COLO829 (cell line): ENCODE measurements around the gene KRT74.

Experiments
- DNase-seq: peaks from one replicate; pipeline ENCODE4 v3.0.0; 2012; ENCODE audit warnings: low spot score

The KRT74 gene

GRCh38 chr12:52573743-52574142 is at the start of gene KRT74:
KRT74 (minus strand) TSS chr12:52573843; CDS start chr12:52573777, 66 bp downstream.
- DNase-seq, result no peak

- no peak for DNase-seq
These were observed 48.7 kb upstream of the KRT74 start for GRCh38 chr12:52622349-52622748.

- no peak for DNase-seq
These were observed 45.2 kb upstream of the KRT74 start for GRCh38 chr12:52618866-52619265.

- no peak for DNase-seq
These were observed 44.6 kb upstream of the KRT74 start, which contains the start of gene KRT73 for GRCh38 chr12:52618216-52618615. KRT73 (minus strand) TSS chr12:52618559; CDS start chr12:52618524, 35 bp downstream.

GRCh38 chr12:52617403-52617785 is 43.8 kb upstream of the KRT74 start:
- DNase-seq, result no peak

- DNase-seq, result no peak
These were observed 43.2 kb upstream of the KRT74 start for GRCh38 chr12:52616680-52617402.

GRCh38 chr12:52615912-52616311 is 42.3 kb upstream of the KRT74 start:
- DNase-seq, result no peak

GRCh38 chr12:52615208-52615868 is 41.7 kb upstream of the KRT74 start:
- DNase-seq, result no peak

- DNase-seq, result no peak
These were observed 41.0 kb upstream of the KRT74 start for GRCh38 chr12:52614381-52615207.

GRCh38 chr12:52613384-52614030 is 39.9 kb upstream of the KRT74 start:
- no peak for DNase-seq

GRCh38 chr12:52612431-52613383 is 39.1 kb upstream of the KRT74 start:
- DNase-seq, result no peak

GRCh38 chr12:52611080-52611468 is 37.4 kb upstream of the KRT74 start:
- no peak for DNase-seq

GRCh38 chr12:52608826-52609630 is 35.4 kb upstream of the KRT74 start:
- DNase-seq, result no peak

GRCh38 chr12:52608161-52608560 is 34.5 kb upstream of the KRT74 start:
- DNase-seq, result no peak

- no peak for DNase-seq
These were observed 33.7 kb upstream of the KRT74 start for GRCh38 chr12:52607314-52607713.

GRCh38 chr12:52606581-52607218 is 33.1 kb upstream of the KRT74 start:
- no peak for DNase-seq

- no peak for DNase-seq
These were observed 32.5 kb upstream of the KRT74 start for GRCh38 chr12:52606096-52606495.

- DNase-seq, result no peak
These were observed 31.9 kb upstream of the KRT74 start for GRCh38 chr12:52605542-52605941.

GRCh38 chr12:52604859-52605258 is 31.2 kb upstream of the KRT74 start:
- DNase-seq, result no peak

- no peak for DNase-seq
These were observed 29.7 kb upstream of the KRT74 start for GRCh38 chr12:52603314-52603713.
